ENCODE data around the gene MMRN2. TPM values are rescaled to one million over a fixed set of nuclear protein-coding genes. Genes with fewer than 3 reads are reported as not detected.
"Not testable (repeated sequence)": the region's sequence is repeated elsewhere in the genome, so short reads cannot be mapped to it uniquely, and the experiment has no call there.

MMRN2 gene, protein sequence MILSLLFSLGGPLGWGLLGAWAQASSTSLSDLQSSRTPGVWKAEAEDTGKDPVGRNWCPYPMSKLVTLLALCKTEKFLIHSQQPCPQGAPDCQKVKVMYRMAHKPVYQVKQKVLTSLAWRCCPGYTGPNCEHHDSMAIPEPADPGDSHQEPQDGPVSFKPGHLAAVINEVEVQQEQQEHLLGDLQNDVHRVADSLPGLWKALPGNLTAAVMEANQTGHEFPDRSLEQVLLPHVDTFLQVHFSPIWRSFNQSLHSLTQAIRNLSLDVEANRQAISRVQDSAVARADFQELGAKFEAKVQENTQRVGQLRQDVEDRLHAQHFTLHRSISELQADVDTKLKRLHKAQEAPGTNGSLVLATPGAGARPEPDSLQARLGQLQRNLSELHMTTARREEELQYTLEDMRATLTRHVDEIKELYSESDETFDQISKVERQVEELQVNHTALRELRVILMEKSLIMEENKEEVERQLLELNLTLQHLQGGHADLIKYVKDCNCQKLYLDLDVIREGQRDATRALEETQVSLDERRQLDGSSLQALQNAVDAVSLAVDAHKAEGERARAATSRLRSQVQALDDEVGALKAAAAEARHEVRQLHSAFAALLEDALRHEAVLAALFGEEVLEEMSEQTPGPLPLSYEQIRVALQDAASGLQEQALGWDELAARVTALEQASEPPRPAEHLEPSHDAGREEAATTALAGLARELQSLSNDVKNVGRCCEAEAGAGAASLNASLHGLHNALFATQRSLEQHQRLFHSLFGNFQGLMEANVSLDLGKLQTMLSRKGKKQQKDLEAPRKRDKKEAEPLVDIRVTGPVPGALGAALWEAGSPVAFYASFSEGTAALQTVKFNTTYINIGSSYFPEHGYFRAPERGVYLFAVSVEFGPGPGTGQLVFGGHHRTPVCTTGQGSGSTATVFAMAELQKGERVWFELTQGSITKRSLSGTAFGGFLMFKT
- polyA plus RNA-seq (ENCODE audit: insufficient read length in 4 of 4), result 10 to 100 TPM; 23.9 to 28.8 (median 26.8) TPM

DNA sequence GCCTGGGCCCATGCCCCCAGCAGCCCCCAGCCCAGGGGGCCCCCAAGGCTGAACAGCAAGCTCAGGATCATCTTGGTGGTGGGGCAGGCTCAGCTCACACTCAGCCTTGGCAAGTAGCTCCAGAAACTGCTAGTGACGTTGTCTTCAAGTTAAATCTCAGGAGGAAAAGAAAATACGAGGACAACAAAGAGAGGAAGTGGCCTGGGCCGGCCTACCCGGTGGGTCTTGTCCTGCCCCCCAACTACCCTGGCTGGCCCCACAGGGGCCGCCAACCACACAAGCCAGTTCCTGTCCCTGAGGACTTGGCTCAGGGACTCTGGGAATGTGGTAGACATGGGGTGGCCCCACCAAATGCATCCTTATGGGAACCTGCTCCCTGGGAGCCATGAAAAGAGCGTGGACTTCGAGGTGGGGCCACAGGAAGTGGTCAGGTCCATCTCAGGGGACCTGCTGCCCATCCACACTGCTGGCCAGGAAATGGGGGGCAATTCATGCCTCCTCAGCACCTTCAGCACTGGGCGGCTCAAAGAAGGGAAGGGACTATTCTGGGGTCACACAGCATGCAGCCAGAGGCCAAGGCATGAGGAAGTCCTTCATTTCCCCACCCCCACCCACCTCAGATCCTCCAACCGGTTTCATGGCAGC lies at the start of gene MMRN2:
Gene MMRN2 (minus strand): TSS at position 145 of the 645 bp plus-strand sequence. CDS start 74 bp downstream, at position 71.
- DNase-seq (ENCODE audit: low read depth in 4 of 4, low spot score in 2 of 4), result no peak

DNA sequence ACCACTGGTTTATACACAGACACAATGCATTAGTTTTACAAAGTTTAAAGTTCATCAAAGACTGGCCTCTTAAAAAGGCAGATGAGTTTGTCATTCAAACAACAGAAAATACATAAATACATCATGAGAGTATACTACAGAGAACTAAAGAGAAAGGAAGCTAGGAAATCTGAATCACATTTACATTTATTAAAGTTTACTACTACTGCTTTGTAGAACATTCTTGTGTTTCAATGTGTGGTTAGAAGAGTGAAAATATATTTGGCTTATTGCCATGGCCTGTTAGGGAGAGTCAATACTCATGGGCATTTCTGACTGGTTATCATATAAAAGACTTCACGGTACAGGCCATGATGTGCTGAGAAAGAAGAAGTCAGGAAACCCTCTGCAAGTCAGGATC lies 49.7 kb upstream of the MMRN2 start:
- DNase-seq (ENCODE audit: low read depth in 4 of 4, low spot score in 2 of 4), result not testable (repeated sequence)

DNA sequence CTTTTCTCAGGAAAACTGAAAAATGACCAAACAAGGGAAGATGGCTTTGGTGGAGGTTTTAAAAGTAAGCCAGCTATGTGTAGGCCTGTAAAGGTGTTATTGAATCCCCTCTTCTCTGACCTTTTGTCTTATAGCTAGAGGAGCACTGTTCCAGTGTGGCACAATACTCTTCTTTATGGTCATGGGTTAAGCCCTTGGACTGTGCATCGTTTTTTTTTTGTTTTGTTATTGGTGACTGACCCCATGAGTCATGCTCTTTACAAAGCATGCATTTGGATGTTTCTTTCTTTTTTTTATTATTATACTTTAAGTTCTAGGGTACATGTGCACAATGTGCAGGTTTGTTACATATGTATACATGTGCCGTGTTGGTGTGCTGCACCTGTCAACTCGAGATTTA lies 43.1 kb upstream of the MMRN2 start:
- DNase-seq (ENCODE audit: low read depth in 4 of 4, low spot score in 2 of 4), result no peak

DNA sequence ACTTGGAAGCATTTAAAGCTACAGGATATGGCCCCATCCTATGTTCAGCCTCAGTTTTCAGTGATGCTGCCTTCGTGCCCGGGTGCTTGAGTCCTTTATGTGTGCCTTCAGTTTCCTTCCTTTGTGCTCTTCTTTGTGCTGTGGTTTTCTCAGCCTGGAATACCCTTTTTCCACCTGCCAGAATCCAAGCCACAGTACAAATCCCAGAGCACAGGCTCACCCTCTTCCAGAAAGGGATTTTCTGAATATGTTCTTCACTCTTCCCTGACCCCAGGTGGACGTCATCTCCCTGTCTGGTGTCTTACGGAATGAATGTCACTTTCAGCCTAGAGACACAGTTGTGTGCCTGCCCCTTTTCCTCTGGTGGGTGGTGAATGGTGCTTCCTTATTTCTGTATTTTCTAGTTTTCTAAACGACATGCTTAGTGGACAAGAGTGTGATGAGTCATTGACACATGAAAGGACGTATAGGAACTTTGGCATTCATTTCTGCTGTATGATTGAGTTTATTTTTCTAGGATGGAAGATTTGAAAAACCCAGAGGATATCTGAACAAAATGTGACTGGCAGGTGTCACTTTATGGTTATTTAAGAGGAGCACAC lies 42.5 kb upstream of the MMRN2 start:
- not testable (repeated sequence) for DNase-seq (ENCODE audit: low read depth in 4 of 4, low spot score in 2 of 4)

DNA sequence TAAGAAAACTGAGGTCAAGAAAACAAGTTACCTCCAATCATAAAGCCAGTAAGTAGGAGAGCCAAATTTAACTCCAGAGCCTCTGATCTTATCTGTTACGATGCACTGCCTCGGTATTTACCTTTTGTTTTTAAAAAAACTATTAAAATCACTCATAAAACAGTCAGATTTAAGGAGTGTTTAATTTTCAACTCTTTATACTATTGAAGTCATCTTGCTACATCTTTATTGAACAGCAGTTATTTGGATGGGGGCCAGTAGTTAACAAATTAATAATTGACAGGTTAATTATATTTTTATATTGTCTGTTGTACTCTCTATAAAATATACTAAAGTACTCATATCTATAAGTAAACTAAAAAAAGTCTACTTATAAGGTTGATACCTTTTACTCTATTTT lies 35.5 kb upstream of the MMRN2 start:
- DNase-seq (ENCODE audit: low read depth in 4 of 4, low spot score in 2 of 4), result no peak

DNA sequence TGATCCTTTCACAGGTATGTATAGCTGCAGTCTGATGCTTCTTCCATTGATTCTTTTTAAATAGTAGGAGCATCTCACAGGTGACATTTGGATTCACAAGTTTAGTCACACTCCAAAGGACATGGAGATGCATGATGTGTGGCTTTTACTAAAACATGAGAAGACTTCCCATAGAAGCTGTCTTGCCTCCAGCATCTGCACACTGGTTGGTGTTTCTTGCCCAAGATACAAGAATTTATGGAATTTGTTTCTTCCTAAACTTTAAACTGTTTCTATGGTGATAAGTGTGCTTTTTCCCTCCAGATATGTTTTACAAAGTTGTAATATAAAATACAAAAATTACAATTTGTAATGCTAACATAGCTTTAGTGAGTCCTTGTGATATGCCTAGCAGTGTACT lies 35.0 kb upstream of the MMRN2 start:
- DNase-seq (ENCODE audit: low read depth in 4 of 4, low spot score in 2 of 4), result no peak

DNA sequence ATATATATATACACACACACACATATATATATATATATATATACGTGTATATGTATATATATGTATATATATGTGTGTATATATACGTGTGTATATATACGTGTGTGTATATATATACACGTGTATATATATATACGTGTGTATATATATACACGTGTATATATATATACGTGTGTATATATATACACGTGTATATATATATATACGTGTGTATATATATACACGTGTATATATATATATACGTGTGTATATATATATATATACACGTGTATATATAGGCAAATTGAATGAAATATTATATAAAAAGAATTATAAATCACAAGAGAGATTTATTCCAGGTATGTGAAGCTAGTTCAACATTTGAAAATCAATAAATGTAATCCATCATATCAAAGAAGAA lies 33.9 kb upstream of the MMRN2 start:
- not testable (repeated sequence) for DNase-seq (ENCODE audit: low read depth in 4 of 4, low spot score in 2 of 4)

DNA sequence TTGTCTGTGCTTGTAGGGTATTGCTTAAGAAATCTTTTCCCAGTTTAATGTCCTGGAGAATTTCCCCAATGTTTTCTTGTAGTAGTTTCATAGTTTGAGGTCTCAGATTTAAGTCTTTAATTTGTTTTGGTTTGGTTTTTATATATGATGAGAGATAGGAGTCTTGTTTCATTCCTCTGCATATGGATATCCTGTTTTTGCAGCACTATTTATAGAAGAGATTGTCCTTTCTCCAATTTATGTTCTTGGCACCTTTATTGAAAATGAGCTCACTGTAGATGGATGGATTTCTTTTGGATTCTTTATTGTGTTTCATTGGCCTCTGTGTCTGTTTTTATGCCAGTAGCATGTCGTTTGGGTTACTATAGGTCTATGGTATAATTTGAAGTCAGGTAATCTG lies 31.1 kb upstream of the MMRN2 start:
- no peak for DNase-seq (ENCODE audit: low read depth in 4 of 4, low spot score in 2 of 4)

DNA sequence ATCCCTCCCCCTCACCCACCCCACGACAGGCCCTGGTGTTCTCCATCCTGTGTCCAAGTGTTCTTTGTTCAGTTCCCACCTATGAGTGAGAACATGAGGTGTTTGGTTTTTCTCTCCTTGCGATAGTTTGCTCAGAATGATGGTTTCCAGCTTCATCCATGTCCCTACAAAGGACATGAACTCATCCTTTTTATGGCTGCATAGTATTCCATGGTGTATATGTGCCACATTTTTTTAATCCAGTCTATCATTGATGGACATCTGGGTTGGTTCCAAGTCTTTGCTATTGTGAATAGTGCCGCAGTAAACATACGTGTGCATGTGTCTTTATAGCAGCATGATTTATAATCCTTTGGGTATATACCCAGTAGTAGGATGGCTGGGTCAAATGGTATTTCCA lies 27.1 kb upstream of the MMRN2 start:
- DNase-seq (ENCODE audit: low read depth in 4 of 4, low spot score in 2 of 4), result not testable (repeated sequence)

DNA sequence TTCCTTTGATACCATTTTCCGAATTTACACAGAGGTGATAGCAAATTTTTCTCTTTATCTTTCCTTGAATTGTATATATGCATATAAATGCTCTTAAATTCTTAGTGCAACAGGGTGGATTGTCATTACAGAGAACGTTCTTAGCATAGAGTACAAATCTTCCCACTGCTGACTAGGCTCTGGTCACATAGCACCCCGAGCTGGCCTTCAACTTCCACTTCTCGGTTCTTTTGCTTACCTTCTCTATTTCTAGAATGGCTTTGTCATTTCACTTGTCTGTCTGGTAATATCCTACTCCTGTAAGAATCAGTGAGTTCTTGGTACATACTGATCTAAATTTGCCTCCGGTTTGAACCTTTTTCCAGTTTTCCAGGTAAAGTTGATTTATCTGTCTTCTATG lies 24.3 kb upstream of the MMRN2 start:
- DNase-seq (ENCODE audit: low read depth in 4 of 4, low spot score in 2 of 4), result no peak

DNA sequence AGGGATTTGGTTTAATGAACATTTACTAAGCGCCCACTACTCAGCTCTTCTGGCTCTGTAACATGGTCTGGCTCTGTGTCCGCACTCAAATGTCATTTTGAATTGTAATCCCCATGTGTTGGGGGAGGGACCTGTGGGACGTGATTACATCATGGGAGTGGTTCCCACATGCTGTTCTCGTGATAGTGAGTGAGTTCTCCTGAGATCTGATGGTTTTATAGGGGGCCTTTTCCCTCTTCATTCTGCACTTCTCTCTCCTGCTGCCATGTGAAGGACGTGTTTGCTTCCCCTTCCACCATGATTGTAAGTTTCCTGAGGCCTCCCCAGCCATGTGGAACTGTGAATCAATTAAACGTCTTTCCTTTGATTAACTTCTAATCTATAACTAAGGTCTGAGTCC lies 23.6 kb upstream of the MMRN2 start:
- not testable (repeated sequence) for DNase-seq (ENCODE audit: low read depth in 4 of 4, low spot score in 2 of 4)

DNA sequence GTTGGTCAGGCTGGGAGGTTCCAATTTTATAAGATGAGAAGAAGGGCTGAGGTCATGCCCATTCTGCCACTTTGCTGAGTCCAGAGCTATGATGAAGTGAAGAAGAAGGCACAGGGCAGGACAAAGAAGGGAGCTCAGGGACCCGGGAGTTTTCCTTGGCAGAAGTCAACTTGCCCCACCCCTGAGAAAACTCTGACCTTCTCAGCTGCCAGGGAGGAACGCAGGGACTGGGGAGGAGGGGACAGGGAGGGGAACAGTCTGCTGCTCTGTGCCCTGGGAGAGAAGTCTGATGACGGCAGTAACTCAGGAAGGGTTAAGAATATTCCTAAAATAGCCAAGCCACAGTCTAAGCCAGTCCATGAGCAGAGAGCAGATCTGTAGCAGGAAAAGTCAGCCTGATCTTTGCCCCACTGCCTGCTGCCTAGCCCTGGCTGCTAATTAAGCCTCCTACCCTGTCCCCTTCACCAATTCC lies 22.6 kb upstream of the MMRN2 start:
- DNase-seq (ENCODE audit: low read depth in 4 of 4, low spot score in 2 of 4), result no peak

DNA sequence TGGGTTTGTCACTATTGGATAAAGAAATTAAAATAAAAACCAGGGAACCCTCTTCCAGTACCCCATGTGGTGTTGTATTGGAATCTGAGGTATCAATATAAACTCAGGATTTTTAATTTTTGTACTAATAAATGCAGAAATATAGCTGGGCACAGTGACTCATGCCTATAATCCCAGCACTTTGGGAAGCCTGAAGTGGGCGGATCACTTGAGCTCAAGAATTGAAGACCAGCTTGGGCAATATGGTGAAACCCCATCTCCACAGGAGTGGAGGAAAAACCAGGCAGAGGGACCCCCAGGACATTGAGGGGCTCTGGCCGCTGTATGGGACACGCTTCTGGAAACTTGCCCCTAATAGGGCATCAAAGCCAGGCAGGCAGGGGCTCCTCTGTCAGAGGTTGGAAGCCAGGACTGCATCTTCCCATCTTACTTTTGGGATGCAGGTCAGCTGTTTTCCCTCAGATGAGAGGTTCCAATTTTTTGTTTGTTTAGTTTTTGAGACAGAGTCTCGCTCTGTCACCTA lies 21.9 kb upstream of the MMRN2 start:
- no peak for DNase-seq (ENCODE audit: low read depth in 4 of 4, low spot score in 2 of 4)

DNA sequence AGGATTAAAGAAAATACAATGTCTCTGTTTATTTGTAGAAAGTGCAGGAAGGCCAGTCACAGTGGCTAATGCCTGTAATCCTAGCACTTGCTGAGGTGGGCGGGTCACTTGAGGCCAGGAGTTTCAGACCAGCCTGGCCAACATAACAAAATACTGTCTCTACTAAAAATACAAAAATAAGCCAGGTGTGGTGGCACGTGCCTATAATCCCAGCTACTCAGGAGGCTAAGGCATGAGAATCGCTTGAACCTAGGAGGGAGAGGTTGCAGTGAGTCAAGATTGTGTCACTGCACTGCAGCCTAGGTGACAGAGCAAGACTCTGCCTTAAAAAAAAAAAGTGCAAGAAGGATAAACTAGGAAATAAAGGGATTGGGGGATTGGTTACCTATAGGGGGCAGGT lies 21.0 kb upstream of the MMRN2 start:
- DNase-seq (ENCODE audit: low read depth in 4 of 4, low spot score in 2 of 4), result not testable (repeated sequence)

DNA sequence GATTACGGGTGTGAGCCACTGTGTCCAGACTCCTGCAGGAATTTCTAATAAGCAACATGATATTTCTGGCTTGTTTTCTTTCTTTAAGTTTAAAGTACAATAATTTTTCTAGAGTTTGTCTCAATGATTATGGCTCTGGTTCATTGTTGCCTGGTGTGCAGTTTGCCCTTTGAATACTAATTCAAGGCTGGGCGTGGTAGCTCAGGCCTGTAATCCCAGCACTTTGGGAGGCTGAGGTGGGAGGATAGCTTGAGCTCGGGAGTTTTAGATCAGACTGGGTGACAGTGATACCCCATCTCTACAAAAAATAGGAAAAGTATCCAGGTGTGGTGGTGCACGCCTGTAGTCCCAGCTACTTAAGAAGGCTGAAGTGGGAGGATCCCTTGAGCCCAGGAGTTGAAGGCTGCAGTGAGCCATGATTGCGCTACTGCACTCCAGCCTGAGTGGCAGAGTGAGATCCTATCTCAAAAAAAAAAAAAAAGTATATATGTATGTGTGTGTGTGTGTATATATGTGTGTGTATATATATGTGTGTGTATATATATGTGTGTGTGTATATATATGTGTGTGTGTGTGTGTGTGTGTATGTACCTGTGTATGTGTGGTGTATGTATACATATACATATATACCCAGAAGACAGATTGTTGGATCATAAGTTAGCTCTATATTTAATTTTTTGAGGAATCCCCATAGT lies 19.1 kb upstream of the MMRN2 start:
- no peak for DNase-seq (ENCODE audit: low read depth in 4 of 4, low spot score in 2 of 4)

DNA sequence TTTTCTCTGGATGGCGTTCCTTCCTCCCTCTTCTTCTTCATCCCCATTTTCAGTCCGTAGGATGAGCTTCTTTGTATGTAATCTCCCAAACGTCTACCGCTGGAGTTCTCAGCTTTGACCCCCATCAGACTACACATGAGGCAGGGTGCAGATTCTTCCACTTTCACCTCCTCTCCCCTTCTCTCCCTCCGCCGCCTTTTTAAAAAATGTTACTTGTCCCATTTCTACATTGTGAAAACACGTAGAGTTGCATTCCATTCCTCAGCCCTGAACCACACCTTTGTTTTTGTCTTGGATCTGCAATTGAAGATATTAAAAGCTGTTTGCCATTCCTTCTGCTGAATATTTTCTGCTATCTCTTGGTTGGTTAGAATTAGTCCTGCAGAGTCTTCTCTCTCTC lies 17.1 kb upstream of the MMRN2 start:
- DNase-seq (ENCODE audit: low read depth in 4 of 4, low spot score in 2 of 4), result no peak

DNA sequence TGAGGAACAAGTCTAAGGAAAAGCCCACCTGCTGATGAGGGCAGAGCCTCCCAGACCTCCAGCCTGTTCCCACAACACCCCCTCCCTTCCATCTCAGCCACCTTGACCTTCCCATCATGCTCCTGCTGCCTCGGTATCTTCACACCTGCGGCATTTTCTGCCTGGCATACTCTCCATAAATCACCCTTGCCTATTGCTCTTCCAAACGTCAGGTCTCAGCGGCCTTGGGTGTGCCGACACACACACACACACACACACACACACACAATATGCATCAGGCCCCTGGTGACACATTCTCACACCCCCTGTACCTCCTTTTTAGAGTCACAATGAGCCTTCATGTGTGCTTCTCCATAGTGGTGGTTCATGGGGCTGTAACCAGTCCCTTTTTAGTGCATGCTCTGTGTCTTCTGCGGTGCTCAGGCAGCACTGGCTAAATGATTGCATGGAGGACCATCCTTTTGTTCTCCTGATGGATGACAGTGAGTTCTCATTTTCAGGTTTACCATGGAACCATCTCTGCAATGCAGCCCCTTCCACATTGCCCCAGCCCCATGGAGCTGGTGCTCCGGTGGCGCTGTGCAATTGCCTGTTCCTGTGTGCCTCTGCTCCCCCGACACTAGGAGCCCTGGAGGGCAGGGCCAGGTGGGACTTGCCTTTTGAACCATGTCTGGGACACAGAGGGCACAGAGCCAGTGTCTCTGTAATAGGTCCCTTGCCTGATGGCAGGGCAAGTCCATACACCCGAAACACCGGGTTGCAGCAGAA lies 15.4 kb upstream of the MMRN2 start:
- no peak for DNase-seq (ENCODE audit: low read depth in 4 of 4, low spot score in 2 of 4)

DNA sequence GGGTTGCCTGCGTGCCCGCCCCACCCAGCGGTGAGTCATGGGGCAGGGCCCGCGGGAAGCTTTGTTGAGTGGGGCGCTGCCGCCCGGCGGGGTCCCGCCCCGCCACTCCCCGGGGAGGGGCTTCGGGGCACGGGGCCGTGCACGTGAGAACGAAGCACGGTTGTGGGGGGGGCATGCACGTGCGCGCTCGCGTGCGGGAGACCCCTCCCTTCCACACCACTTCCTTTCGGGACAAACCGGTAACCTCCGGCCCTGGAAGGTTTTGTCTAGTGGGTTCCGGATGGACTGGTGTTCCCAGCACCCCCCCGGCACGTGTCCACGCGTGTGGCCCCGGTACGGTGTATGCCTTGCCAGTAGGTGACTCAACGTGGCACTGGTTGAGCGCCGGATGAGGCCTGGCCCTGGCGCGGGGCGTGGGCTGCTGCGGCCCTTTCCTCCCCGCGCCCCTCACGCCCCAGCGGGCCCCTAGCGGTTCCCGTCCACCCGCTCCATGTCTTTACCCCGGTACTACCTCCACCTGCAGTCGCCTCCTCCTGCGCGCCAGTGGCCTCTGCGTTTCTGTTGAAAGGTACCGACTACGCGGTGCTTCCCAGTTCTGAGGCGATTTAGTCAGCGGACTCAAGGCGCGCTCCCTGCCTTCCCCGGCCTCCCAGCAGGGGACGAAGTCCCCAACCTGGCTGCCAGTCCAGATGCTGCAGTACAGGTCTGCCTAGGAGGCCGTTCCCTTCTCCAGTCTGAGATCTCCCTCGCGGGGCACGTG lies 14.0 kb upstream of the MMRN2 start:
- DNase-seq (ENCODE audit: low read depth in 4 of 4, low spot score in 2 of 4), result peak in 1 of 4 donors; percentile 62
